Suprapubic skin (tissue), 4 donors: Measurements from ENCODE around the gene SLX1A. TPM values are rescaled to one million over a fixed set of nuclear protein-coding genes. Genes with fewer than 3 reads are reported as not detected.

Experiments
- DNase-seq, 2 donors: peaks; one replicate each; pipeline ENCODE4 v3.0.0-alpha.2; 2019; ENCODE audit warnings: low spot score in 2 of 2
- H3K27ac ChIP-seq: fragments of 200-600 bp; sonication (generic); one replicate; pipeline ENCODE4 v1.5.1; 2019
- H3K27me3 ChIP-seq: fragments of 200-600 bp; sonication (generic); one replicate; pipeline ENCODE4 v1.5.1; 2019
- H3K36me3 ChIP-seq: fragments of 200-600 bp; sonication (generic); one replicate; pipeline ENCODE4 v1.5.1; 2019
- H3K4me1 ChIP-seq: fragments of 200-600 bp; sonication (generic); one replicate; pipeline ENCODE4 v1.5.1; 2019
- H3K4me3 ChIP-seq: fragments of 200-600 bp; sonication (generic); one replicate; pipeline ENCODE4 v1.5.1; 2019; ENCODE audit warnings: mild to moderate bottlenecking
- H3K9me3 ChIP-seq: fragments of 200-600 bp; sonication (generic); one replicate; pipeline ENCODE4 v1.5.1; 2019
- CTCF ChIP-seq, 2 donors: fragments of 200-600 bp in 1 of 2; fragments of 450-650 bp in 1 of 2; sonication (generic) in 1 of 2; IDR thresholded peaks; one replicate each; pipeline ENCODE4 v1.5.1; 2016 to 2019; ENCODE audit warnings: antibody characterized with exemption in 2 of 2, mild to moderate bottlenecking in 1 of 2, moderate library complexity in 1 of 2
- EP300 ChIP-seq: sonication (generic); formaldehyde crosslinking; IDR thresholded peaks from one replicate; pipeline ENCODE4 v1.6.1; 2017; ENCODE audit warnings: antibody characterized with exemption
- POLR2A ChIP-seq, 2 donors: fragments of 450-650 bp; IDR thresholded peaks; one replicate each; pipeline ENCODE4 v1.6.1; 2017; ENCODE audit warnings: antibody characterized with exemption in 2 of 2, mild to moderate bottlenecking in 2 of 2, moderate library complexity in 2 of 2
- POLR2AphosphoS5 ChIP-seq, 3 donors: sonication (generic); formaldehyde crosslinking; IDR thresholded peaks; one replicate each; pipeline ENCODE4 v1.6.1; 2017; ENCODE audit warnings: antibody characterized with exemption in 3 of 3
- WGBS: methylation state at CpG from one replicate; pipeline ENCODE4 v1.1.5; 2018; 5-methylcytosine and 5-hydroxymethylcytosine counted together
- total RNA-seq, 4 donors: library from RNA; depleted of rRNA; stranded (reverse); fragments of >200 nt; gene quantifications; one replicate each; pipeline ENCODE4 v1.1.0, GENCODE V29; 2016

Gene SLX1A
- total RNA-seq, 4 donors from 2014 or later: 27.3 to 56.2 (median 44.9) TPM

GRCh38 chr16:30179931-30180330 is 13.7 kb upstream of the SLX1A start:
- TF ChIP-seq EP300 (no peak), CTCF (IDR thresholded peaks at IDR 0.05) (no peak), POLR2A (IDR thresholded peaks at IDR 0.05) (no peak), POLR2AphosphoS5 (IDR thresholded peaks at IDR 0.05) (no peak)
- H3K9me3 ChIP-seq: no peaks in the 10 kb centered on the region

DNA sequence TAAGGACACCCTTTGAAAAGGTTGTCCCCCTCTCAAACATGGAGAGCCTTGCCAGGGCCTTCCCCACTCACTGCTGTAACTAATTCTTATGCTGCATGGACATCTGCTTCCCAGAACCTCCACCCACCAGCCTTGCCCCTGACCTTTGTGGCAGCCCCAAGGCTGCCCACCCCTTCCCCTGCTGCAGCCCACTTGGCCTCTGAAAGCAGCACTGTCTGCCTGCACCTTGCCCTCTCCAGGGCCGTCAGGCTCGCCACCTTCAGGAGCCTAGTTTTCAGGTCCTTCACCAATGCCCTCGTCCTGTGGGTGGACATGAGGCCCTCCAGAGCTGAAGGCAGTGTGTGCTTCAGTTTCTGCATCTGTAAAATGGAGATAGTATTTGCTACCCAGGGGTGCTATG is 12.9 kb upstream of the SLX1A start:
- no peaks in the 10 kb centered on the region for H3K27me3 ChIP-seq
- WGBS: 90% methylated on average over 3 of the region's 3 CpGs
- no peaks in the 10 kb centered on the region for H3K36me3 ChIP-seq
- H3K9me3 ChIP-seq: no peaks in the 10 kb centered on the region
- H3K4me1 ChIP-seq: peaks cover 19% of the 10 kb centered on the region
- no peak for DNase-seq
- no peak overlapping the region for H3K4me3 ChIP-seq
- TF ChIP-seq POLR2AphosphoS5 (IDR thresholded peaks at IDR 0.05) (no peak), POLR2A (IDR thresholded peaks at IDR 0.05) (no peak)
- no peak overlapping the region for H3K27ac ChIP-seq

More at GRCh38 chr16:30179931-30180330, 13.7 kb upstream of the SLX1A start:
- Histone ChIP-seq H3K36me3 (no peaks in the 10 kb centered on the region), H3K27me3 (no peaks in the 10 kb centered on the region), H3K27ac (no peak overlapping the region), H3K4me1 (peaks cover 19% of the 10 kb centered on the region), H3K4me3 (no peak overlapping the region)
- 92% methylated on average over 9 of the region's 9 CpGs for WGBS
- DNase-seq: no peak

- Histone ChIP-seq H3K36me3 (no peaks in the 10 kb centered on the region), H3K4me3 (peak within 1 kb of the TSS; percentile 63), H3K27ac (peak within 1 kb of the TSS; percentile 57), H3K9me3 (no peaks in the 10 kb centered on the region), H3K27me3 (no peaks in the 10 kb centered on the region), H3K4me1 (peaks cover 26% of the 10 kb centered on the region)
- WGBS: 2% methylated on average over 65 of the region's 81 CpGs
- DNase-seq: peak; percentile 87 to 93
- TF ChIP-seq POLR2A (IDR thresholded peaks at IDR 0.05) (peak in 1 of 2 donors; percentile 15), POLR2AphosphoS5 (IDR thresholded peaks at IDR 0.05) (no peak), EP300 (no peak), CTCF (IDR thresholded peaks at IDR 0.05) (no peak)
Observed at GRCh38 chr16:30183233-30184095, 10.2 kb upstream of the SLX1A start, which contains the start of gene CORO1A. TSS of gene CORO1A (plus strand) at chr16:30183602. CDS start at chr16:30185210, 1,608 bp downstream.

GRCh38 chr16:30184096-30184890 is 9.4 kb upstream of the SLX1A start:
- Histone ChIP-seq H3K27me3 (no peaks in the 10 kb centered on the region), H3K4me1 (peaks cover 26% of the 10 kb centered on the region), H3K9me3 (no peaks in the 10 kb centered on the region), H3K4me3 (peak overlapping the region; percentile 63), H3K36me3 (no peaks in the 10 kb centered on the region), H3K27ac (no peak overlapping the region)
- peak; percentile 70 to 83 for DNase-seq
- TF ChIP-seq POLR2AphosphoS5 (IDR thresholded peaks at IDR 0.05) (no peak), CTCF (IDR thresholded peaks at IDR 0.05) (no peak), POLR2A (IDR thresholded peaks at IDR 0.05) (no peak), EP300 (no peak)
- WGBS: 31% methylated on average over 7 of the region's 24 CpGs

DNA sequence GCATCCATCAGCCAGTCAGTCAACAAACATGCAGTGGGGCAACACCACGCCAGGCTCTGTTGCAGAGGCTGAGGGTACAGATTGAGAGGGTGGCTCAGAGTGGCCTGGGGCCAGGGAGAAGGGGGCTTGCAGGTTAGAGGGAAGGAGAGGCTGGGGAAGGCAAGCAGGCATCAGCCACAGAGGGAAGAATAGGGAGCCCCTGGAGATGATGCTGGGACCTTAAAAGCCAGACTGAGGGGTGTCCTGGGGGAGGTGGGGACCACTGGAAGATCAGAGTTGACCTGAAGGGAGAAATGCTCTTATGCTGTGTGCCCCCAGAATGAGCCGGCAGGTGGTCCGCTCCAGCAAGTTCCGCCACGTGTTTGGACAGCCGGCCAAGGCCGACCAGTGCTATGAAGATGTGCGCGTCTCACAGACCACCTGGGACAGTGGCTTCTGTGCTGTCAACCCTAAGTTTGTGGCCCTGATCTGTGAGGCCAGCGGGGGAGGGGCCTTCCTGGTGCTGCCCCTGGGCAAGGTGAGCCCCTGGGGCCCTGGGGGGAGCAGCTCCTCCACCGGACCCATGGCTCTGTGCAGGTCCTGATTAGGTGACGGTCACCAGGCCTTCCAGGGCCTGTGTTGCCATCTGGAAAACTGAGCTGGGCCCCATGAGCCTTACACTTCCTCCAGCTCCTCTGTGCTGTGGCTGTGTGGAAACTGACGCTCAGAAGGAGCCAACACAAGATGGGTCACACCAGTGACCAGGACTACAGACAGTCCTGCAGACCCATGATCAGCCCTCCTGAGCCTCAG is 8.6 kb upstream of the SLX1A start:
- H3K36me3 ChIP-seq: no peaks in the 10 kb centered on the region
- no peak overlapping the region for H3K27ac ChIP-seq
- WGBS: 76% methylated on average over 8 of the region's 13 CpGs
- peak overlapping the region; percentile 63 for H3K4me3 ChIP-seq
- H3K27me3 ChIP-seq: no peaks in the 10 kb centered on the region
- TF ChIP-seq EP300 (no peak), CTCF (IDR thresholded peaks at IDR 0.05) (no peak), POLR2A (IDR thresholded peaks at IDR 0.05) (no peak), POLR2AphosphoS5 (IDR thresholded peaks at IDR 0.05) (no peak)
- DNase-seq: no peak
- H3K9me3 ChIP-seq: no peaks in the 10 kb centered on the region
- H3K4me1 ChIP-seq: peaks cover 26% of the 10 kb centered on the region
